Measurements from ENCODE around the gene NTRK2. TPM values are rescaled to one million over a fixed set of nuclear protein-coding genes. Genes with fewer than 3 reads are reported as not detected.

The NTRK2 gene
- total RNA-seq, 1 donor from 2014 or later, result 4.6 TPM

DNA sequence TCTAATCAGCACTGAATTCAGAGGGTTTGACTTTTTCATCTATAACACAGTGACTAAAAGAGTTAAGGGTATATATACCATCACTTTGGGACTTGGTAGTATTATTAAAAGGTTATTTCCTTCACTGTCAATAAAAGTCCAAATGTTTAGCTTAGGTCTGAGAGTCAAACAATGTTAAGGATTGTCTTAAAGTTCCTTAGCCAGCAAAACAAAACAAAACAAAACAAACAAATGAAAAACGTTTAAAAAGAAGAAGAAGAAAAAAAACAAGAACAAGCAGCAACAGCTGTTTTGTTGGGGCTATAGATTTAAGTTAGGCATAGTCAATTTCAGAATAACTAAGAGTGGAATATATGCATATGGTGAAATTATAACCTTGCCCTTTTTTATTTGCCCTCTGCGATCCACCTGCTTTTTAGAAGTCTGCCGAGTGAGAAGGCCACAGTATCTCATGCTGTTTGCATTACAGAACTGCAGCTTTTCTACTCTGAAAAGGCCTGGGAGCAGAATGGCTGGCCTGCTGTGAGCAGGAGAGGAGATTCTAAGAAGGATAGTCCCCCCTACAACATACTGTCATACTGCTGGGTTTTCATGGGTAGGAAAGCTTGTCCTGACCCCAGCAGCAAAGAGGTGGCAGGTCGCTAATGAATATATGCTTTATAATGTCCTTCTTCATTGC, 141.7 kb downstream of the NTRK2 start:
- no peak overlapping the region for H3K4me2 ChIP-seq (ENCODE audit: low read length)
- H3K4me3 ChIP-seq (ENCODE audit: insufficient read depth, low read depth, low read length), result no peak overlapping the region

DNA sequence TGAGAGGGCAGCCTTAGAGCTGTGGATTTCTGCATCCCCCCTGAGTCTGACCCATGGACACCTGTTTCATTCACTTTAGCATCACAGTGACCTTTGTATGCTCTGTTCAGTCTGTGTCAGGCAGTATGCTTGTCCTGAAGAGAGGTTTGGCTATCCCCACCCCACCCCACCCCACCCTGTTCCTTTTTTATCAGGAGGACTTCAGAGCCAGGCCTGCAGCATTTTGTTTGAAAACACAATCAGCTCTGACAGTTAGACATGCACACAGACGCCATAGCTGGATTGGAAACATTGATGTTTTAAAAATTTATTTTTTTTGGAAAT, 142.2 kb downstream of the NTRK2 start:
- H3K4me2 ChIP-seq (ENCODE audit: low read length), result no peak overlapping the region
- no peak overlapping the region for H2AFZ ChIP-seq (ENCODE audit: low read depth, low read length)
- no peak overlapping the region for H3K4me3 ChIP-seq (ENCODE audit: insufficient read depth, low read depth, low read length)
- H3K9me3 ChIP-seq (ENCODE audit: insufficient read depth, low read depth, low read length), result no peaks in the 10 kb centered on the region
- no peaks in the 10 kb centered on the region for H3K4me1 ChIP-seq (ENCODE audit: insufficient read depth, low read length)
- DNase-seq (ENCODE audit: low read depth) (no peak), FAIRE-seq (no peak)
- peaks cover 15% of the 10 kb centered on the region for H3K27me3 Mint-ChIP-seq (ENCODE audit: low read depth, unreplicated experiment)
- no peak overlapping the region for H3K27ac ChIP-seq (ENCODE audit: low read depth, low read length)
- no peaks in the 10 kb centered on the region for H3K9me3 Mint-ChIP-seq (ENCODE audit: unreplicated experiment)
- H3K36me3 Mint-ChIP-seq (ENCODE audit: low read depth, unreplicated experiment), result no peaks in the 10 kb centered on the region
- no peaks in the 10 kb centered on the region for H3K4me1 Mint-ChIP-seq (ENCODE audit: low read depth, unreplicated experiment)
- no peak overlapping the region for H3K27ac Mint-ChIP-seq (ENCODE audit: unreplicated experiment)
- H3K27me3 ChIP-seq (ENCODE audit: insufficient read depth, low read length), result no peaks in the 10 kb centered on the region
- H3K9ac ChIP-seq (ENCODE audit: low read length), result no peak overlapping the region
- no peaks in the 10 kb centered on the region for H4K20me1 ChIP-seq (ENCODE audit: insufficient read depth, low read length)
- no peaks in the 10 kb centered on the region for H3K36me3 ChIP-seq (ENCODE audit: insufficient read depth, low read length)
- no peak overlapping the region for H3K4me3 Mint-ChIP-seq (ENCODE audit: unreplicated experiment)
- TF ChIP-seq EZH2 (IDR thresholded peaks at IDR 0.05; ENCODE audit: insufficient read depth, low read length), result no peak
- TF ChIP-seq, protein P1, sequence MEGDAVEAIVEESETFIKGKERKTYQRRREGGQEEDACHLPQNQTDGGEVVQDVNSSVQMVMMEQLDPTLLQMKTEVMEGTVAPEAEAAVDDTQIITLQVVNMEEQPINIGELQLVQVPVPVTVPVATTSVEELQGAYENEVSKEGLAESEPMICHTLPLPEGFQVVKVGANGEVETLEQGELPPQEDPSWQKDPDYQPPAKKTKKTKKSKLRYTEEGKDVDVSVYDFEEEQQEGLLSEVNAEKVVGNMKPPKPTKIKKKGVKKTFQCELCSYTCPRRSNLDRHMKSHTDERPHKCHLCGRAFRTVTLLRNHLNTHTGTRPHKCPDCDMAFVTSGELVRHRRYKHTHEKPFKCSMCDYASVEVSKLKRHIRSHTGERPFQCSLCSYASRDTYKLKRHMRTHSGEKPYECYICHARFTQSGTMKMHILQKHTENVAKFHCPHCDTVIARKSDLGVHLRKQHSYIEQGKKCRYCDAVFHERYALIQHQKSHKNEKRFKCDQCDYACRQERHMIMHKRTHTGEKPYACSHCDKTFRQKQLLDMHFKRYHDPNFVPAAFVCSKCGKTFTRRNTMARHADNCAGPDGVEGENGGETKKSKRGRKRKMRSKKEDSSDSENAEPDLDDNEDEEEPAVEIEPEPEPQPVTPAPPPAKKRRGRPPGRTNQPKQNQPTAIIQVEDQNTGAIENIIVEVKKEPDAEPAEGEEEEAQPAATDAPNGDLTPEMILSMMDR (IDR thresholded peaks at IDR 0.05; ENCODE audit: insufficient read depth, low read depth, low read length), result no peak
- H3K79me2 ChIP-seq (ENCODE audit: insufficient read depth, low read length), result no peaks in the 10 kb centered on the region

More for the DNA sequence above, 141.7 kb downstream of the NTRK2 start:
- H3K79me2 ChIP-seq (ENCODE audit: insufficient read depth, low read length), result no peaks in the 10 kb centered on the region
- DNase-seq (ENCODE audit: low read depth) (no peak), FAIRE-seq (no peak)
- no peaks in the 10 kb centered on the region for H3K9me3 ChIP-seq (ENCODE audit: insufficient read depth, low read depth, low read length)
- H3K9ac ChIP-seq (ENCODE audit: low read length), result no peak overlapping the region
- Mint-ChIP-seq H3K9me3 (ENCODE audit: unreplicated experiment) (no peaks in the 10 kb centered on the region), H3K27ac (ENCODE audit: unreplicated experiment) (no peak overlapping the region), H3K36me3 (ENCODE audit: low read depth, unreplicated experiment) (no peaks in the 10 kb centered on the region), H3K27me3 (ENCODE audit: low read depth, unreplicated experiment) (peaks cover 15% of the 10 kb centered on the region), H3K4me3 (ENCODE audit: unreplicated experiment) (no peak overlapping the region), H3K4me1 (ENCODE audit: low read depth, unreplicated experiment) (no peaks in the 10 kb centered on the region)
- no peaks in the 10 kb centered on the region for H3K36me3 ChIP-seq (ENCODE audit: insufficient read depth, low read length)
- no peaks in the 10 kb centered on the region for H3K4me1 ChIP-seq (ENCODE audit: insufficient read depth, low read length)
- H3K27ac ChIP-seq (ENCODE audit: low read depth, low read length), result no peak overlapping the region
- H2AFZ ChIP-seq (ENCODE audit: low read depth, low read length), result no peak overlapping the region
- no peaks in the 10 kb centered on the region for H4K20me1 ChIP-seq (ENCODE audit: insufficient read depth, low read length)
- no peak for TF ChIP-seq EZH2 (IDR thresholded peaks at IDR 0.05; ENCODE audit: insufficient read depth, low read length)
- TF ChIP-seq, protein P1 (IDR thresholded peaks at IDR 0.05; ENCODE audit: insufficient read depth, low read depth, low read length), result no peak
- no peaks in the 10 kb centered on the region for H3K27me3 ChIP-seq (ENCODE audit: insufficient read depth, low read length)

DNA sequence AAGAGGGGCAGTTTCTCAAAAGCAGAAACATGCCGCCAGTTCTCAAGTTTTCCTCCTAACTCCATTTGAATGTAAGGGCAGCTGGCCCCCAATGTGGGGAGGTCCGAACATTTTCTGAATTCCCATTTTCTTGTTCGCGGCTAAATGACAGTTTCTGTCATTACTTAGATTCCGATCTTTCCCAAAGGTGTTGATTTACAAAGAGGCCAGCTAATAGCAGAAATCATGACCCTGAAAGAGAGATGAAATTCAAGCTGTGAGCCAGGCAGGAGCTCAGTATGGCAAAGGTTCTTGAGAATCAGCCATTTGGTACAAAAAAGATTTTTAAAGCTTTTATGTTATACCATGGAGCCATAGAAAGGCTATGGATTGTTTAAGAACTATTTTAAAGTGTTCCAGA, 142.8 kb downstream of the NTRK2 start:
- Mint-ChIP-seq H3K4me1 (ENCODE audit: low read depth, unreplicated experiment) (no peaks in the 10 kb centered on the region), H3K4me3 (ENCODE audit: unreplicated experiment) (no peak overlapping the region), H3K36me3 (ENCODE audit: low read depth, unreplicated experiment) (no peaks in the 10 kb centered on the region), H3K9me3 (ENCODE audit: unreplicated experiment) (no peaks in the 10 kb centered on the region), H3K27me3 (ENCODE audit: low read depth, unreplicated experiment) (peaks cover 15% of the 10 kb centered on the region), H3K27ac (ENCODE audit: unreplicated experiment) (no peak overlapping the region)
- Histone ChIP-seq H3K9ac (ENCODE audit: low read length) (no peak overlapping the region), H3K36me3 (ENCODE audit: insufficient read depth, low read length) (no peaks in the 10 kb centered on the region), H3K27me3 (ENCODE audit: insufficient read depth, low read length) (no peaks in the 10 kb centered on the region), H3K4me3 (ENCODE audit: insufficient read depth, low read depth, low read length) (no peak overlapping the region), H3K9me3 (ENCODE audit: insufficient read depth, low read depth, low read length) (no peaks in the 10 kb centered on the region), H3K4me2 (ENCODE audit: low read length) (no peak overlapping the region), H3K4me1 (ENCODE audit: insufficient read depth, low read length) (no peaks in the 10 kb centered on the region), H2AFZ (ENCODE audit: low read depth, low read length) (no peak overlapping the region), H3K79me2 (ENCODE audit: insufficient read depth, low read length) (no peaks in the 10 kb centered on the region), H4K20me1 (ENCODE audit: insufficient read depth, low read length) (no peaks in the 10 kb centered on the region), H3K27ac (ENCODE audit: low read depth, low read length) (no peak overlapping the region)
- FAIRE-seq, result no peak
- no peak for TF ChIP-seq EZH2 (IDR thresholded peaks at IDR 0.05; ENCODE audit: insufficient read depth, low read length)
- TF ChIP-seq, protein P1 (IDR thresholded peaks at IDR 0.05; ENCODE audit: insufficient read depth, low read depth, low read length), result no peak
- DNase-seq (ENCODE audit: low read depth), result no peak
